ENCODE measurements around the gene AHNAK2. TPM values are rescaled to one million over a fixed set of nuclear protein-coding genes. Genes with fewer than 3 reads are reported as not detected.

Gene AHNAK2
- total and polyA plus RNA-seq, 3 experiments from 2014 or later, result 0.04 TPM; not detected in 2

DNA sequence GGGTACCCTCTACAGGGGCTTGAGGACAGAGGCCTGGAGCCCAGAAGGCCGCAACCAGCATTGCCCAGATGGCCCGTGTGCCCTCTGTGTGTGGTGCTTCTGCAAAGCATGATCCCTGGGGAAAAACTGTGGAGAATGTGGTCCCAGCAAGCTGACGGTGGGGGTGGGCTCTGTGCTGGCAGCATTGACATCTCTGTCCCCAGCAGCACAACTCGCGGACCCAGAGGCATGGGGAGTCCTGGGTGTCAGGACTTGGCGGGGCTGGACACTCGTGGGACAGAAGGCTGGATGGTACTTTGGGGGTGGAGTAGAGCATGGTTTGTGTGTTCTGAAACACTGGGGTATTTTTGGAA lies 11.8 kb upstream of the AHNAK2 start:
- POLR2A ChIA-PET, result no interaction called here
- Mint-ChIP-seq H3K27ac (peak overlapping the region in 2 of 8 donors; percentile 14 to 66), H3K9me3 (no peaks in the 10 kb centered on the region), H3K27me3 (peaks cover 1 to 3% of the 10 kb centered on the region in 2 donors), H3K4me1 (peaks cover 0 to 3% (median 3%) of the 10 kb centered on the region in 3 donors), H3K4me3 (no peak overlapping the region), H3K36me3 (no peaks in the 10 kb centered on the region)
- H3K27me3 ChIP-seq (ENCODE audit: insufficient read depth, low read length, poor library complexity, severe bottlenecking), result peaks cover 6% of the 10 kb centered on the region
- no peak overlapping the region for H3K27ac ChIP-seq (ENCODE audit: low read depth, low read length)
- H3K36me3 ChIP-seq (ENCODE audit: insufficient read depth, low read length), result no peaks in the 10 kb centered on the region
- no peak overlapping the region for H3K4me3 ChIP-seq (ENCODE audit: low read length)
- DNase-seq, result no peak
- H3K4me1 ChIP-seq (ENCODE audit: insufficient read depth, low read length), result peaks cover 6% of the 10 kb centered on the region
- no peaks in the 10 kb centered on the region for H3K9me3 ChIP-seq (ENCODE audit: low read length)
- CTCF ChIA-PET, result interaction anchor here (1.0 to 1.5 kb wide), 2 partner anchors 9 to 55 kb away, joined by 5 to 8 read pairs; no protein-coding TSS in a partner anchor

DNA sequence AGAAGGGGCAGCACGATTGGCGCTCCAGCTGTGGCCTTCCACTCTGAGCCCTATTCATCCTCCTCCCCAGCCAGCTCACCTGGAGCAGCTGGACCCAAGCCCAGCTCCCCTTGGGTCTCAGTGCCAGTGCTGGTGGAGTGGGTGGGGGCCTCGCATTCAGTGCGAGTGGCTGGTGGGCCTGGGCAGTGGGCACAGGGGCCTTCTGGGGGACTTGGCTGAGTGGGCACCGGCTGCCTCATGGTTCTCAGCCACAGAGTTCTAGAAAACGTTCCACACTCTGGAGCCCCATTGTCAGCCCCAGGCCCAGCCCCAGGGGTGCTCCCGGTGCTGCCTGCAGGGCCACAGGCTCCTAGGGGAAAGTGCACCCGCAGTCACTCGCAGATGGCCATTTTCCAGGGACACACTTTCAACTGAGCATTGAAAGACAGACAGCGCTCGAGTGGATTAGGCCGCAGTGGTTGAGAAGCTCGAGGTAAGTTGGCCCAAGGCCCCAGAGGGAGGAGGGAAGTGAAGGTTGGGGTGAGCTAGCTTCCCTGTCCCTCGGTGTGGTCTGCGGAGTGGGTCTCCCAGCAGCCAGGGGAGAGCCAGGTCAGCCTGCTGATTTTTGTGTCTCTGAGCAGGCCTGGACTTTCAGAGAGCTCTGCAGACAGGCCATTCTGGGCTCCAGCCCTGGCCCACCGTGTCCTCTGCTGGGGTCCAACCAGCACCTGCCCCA lies 11.2 kb upstream of the AHNAK2 start:
- H3K4me1 Mint-ChIP-seq, result peaks cover 0 to 5% (median 4%) of the 10 kb centered on the region in 3 donors
- Histone ChIP-seq H3K36me3 (ENCODE audit: insufficient read depth, low read length) (no peaks in the 10 kb centered on the region), H3K9me3 (ENCODE audit: low read length) (no peaks in the 10 kb centered on the region), H3K27me3 (ENCODE audit: insufficient read depth, low read length, poor library complexity, severe bottlenecking) (peaks cover 6% of the 10 kb centered on the region), H3K4me3 (ENCODE audit: low read length) (no peak overlapping the region), H3K27ac (ENCODE audit: low read depth, low read length) (no peak overlapping the region), H3K4me1 (ENCODE audit: insufficient read depth, low read length) (peaks cover 6% of the 10 kb centered on the region)
- no peaks in the 10 kb centered on the region for H3K9me3 Mint-ChIP-seq
- no peak for DNase-seq
- ChIA-PET CTCF (interaction anchor here (1.0 to 1.5 kb wide), 3 partner anchors 8 to 56 kb away, joined by 3 to 8 read pairs (median 5); no protein-coding TSS in a partner anchor), POLR2A (no interaction called here)
- H3K36me3 Mint-ChIP-seq, result no peaks in the 10 kb centered on the region
- peaks cover 1 to 3% of the 10 kb centered on the region in 2 donors for H3K27me3 Mint-ChIP-seq
- no peak overlapping the region for H3K27ac Mint-ChIP-seq
- H3K4me3 Mint-ChIP-seq, result no peak overlapping the region

DNA sequence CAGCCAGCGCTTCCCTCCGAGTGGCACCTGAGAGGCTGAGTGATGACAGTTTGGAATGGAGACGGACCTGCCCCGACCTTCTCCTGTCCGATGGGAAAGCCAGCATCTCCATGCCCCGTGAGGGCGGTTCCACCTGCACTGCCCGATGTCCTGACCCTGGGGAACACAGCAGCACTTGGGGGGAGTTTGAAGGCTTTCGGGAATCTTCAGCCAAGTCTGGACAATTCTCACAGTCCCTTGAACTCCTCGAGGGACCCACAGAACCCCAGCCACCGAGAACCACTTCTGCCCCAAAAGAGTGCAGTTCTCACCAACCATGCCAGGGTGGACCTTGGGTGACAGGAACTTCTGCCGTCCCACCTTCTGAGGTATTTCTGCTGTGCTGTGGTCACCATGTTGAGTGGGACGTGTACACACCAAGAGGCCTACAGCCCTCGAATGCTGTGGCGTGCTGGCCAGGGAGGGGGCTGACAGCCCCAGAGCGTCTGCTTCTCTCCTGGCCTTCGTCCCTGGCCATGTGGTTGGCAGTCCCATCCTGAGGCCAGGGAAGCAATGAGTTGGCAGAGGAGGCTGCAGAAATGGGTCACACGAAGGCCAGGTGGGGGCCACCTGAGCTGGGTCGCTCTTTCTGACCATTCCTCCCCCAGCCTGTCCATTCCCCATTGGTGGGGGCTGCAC lies 8.5 kb upstream of the AHNAK2 start:
- peak overlapping the region; percentile 19 to 95 (median 60) for H3K27ac Mint-ChIP-seq
- no peaks in the 10 kb centered on the region for H3K9me3 Mint-ChIP-seq
- peaks cover 0 to 7% (median 5%) of the 10 kb centered on the region in 3 donors for H3K4me1 Mint-ChIP-seq
- no peaks in the 10 kb centered on the region for H3K36me3 ChIP-seq (ENCODE audit: insufficient read depth, low read length)
- ChIA-PET POLR2A (no interaction called here), CTCF (no interaction called here)
- peaks cover 6% of the 10 kb centered on the region for H3K4me1 ChIP-seq (ENCODE audit: insufficient read depth, low read length)
- peak overlapping the region; percentile 40 to 81 (median 65) for H3K4me3 Mint-ChIP-seq
- peaks cover 6% of the 10 kb centered on the region for H3K27me3 ChIP-seq (ENCODE audit: insufficient read depth, low read length, poor library complexity, severe bottlenecking)
- no peaks in the 10 kb centered on the region for H3K9me3 ChIP-seq (ENCODE audit: low read length)
- no peak for DNase-seq
- peaks cover 1 to 3% of the 10 kb centered on the region in 2 donors for H3K27me3 Mint-ChIP-seq
- no peaks in the 10 kb centered on the region for H3K36me3 Mint-ChIP-seq
- H3K4me3 ChIP-seq (ENCODE audit: low read length), result no peak overlapping the region
- no peak overlapping the region for H3K27ac ChIP-seq (ENCODE audit: low read depth, low read length)

DNA sequence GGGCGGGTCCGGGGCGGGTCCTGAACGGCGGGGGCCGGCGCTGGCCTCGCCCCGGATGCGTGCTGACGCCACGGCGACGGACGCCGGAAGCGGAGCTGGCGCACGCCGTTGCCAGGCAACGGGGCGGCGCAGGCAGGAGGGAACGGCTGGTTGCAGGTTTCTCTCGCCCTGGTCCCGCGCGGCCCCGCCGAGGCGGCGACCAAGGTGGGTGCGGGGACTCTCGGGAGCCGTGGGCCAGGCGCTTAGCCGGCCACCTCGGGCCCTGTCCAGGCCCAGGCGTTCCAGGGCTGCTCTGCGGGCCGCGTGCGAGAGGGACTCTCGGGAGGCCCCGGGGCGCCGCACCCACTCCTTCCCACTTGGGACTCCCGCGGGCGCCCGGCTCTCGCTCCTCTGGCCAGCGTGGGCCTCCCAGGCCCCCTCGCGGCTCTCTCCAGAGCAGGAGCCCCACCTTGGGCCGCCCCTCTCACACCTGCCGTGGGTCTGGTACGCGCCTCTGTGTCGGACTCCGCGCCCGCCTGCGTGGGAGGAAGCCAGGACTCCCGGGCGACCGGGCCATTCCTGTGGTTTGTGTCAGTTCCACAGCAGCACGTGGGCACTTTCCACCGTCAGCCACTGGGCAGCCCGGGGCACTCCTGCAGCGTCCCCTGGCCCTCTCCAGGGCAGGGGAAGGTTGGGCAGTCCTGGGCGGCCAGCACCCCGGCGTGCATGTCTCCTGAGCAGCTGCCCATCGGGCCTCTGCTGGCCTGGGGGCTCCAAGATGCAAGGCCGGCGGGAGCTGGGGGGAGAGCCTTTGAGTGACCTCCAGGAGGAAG lies 7.7 kb upstream of the AHNAK2 start, which contains the start of gene CLBA1:
TSS of gene CLBA1 (plus strand) at position 114 of the 812 bp plus-strand sequence. CDS start at position 758, 644 bp downstream.
- peaks cover 0 to 7% (median 5%) of the 10 kb centered on the region in 3 donors for H3K4me1 Mint-ChIP-seq
- peaks cover 6% of the 10 kb centered on the region for H3K27me3 ChIP-seq (ENCODE audit: insufficient read depth, low read length, poor library complexity, severe bottlenecking)
- H3K4me1 ChIP-seq (ENCODE audit: insufficient read depth, low read length), result peaks cover 6% of the 10 kb centered on the region
- CTCF ChIA-PET, result interaction anchor here (1.1 to 3.7 kb wide), 4 partner anchors 12 to 101 kb away, joined by 3 to 37 read pairs (median 6); no protein-coding TSS in a partner anchor
- no peaks in the 10 kb centered on the region for H3K9me3 ChIP-seq (ENCODE audit: low read length)
- peak within 1 kb of the TSS; percentile 50 for H3K4me3 ChIP-seq (ENCODE audit: low read length)
- POLR2A ChIA-PET, result interaction anchor here (0.6 to 1.2 kb wide), 5 partner anchors 34 to 159 kb away, joined by 3 to 20 read pairs (median 4); partner anchors contain the start of gene CDCA4
- H3K27me3 Mint-ChIP-seq, result peaks cover 1 to 3% of the 10 kb centered on the region in 2 donors
- no peaks in the 10 kb centered on the region for H3K36me3 Mint-ChIP-seq
- H3K27ac ChIP-seq (ENCODE audit: low read depth, low read length), result peak within 1 kb of the TSS; percentile 78
- peak; percentile 85 to 92 (median 89) for DNase-seq
- peak within 1 kb of the TSS; percentile 60 to 94 (median 76) for H3K4me3 Mint-ChIP-seq
- no peaks in the 10 kb centered on the region for H3K9me3 Mint-ChIP-seq
- no peaks in the 10 kb centered on the region for H3K36me3 ChIP-seq (ENCODE audit: insufficient read depth, low read length)
- peak within 1 kb of the TSS; percentile 34 to 93 (median 80) for H3K27ac Mint-ChIP-seq

DNA sequence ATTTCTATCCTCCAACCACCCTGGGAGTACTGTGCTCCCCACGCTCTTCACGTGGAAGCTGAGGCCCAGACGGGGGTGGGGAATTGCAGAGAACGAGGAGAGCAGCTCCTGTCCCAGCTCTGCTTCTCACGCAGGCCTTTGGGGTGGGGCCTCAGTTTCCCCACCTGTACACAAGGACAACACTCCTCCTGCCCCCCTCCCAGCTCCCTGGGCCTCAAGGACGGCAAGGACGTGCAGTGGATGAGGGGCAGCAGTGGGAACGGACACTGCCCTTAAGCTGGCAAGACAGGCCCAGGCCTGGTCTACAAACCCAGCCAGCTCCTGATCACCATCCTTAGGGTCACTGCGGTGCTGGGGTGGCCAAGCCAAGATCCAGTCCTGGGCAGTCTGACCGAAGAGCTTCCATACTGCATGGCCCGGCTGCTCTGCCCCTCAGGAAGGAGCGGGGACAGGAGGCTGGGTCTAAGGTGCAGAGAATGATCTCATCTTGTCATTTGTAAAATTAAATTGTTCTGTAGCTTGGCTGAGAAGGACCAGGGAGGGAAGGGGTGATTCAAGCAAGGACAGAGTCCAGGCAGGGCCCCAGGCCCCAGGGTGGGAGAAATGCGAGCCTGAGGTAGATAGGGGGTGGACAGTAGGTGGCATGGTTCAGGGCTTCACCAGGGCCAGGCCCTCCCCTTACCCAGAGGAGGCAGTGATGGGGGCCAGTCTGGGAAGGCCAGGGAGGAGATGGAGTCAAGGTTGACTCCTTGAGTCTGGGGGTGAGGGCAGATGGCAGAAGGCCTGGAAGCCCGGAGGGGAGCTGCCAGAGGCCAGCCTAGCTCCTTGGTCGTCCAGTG lies 6.1 kb upstream of the AHNAK2 start:
- Mint-ChIP-seq H3K9me3 (no peaks in the 10 kb centered on the region), H3K4me1 (peaks cover 0 to 8% (median 5%) of the 10 kb centered on the region in 3 donors), H3K27me3 (peaks cover 6 to 10% of the 10 kb centered on the region in 2 donors), H3K4me3 (peak overlapping the region; percentile 60 to 94 (median 71)), H3K27ac (peak overlapping the region; percentile 44 to 93 (median 80)), H3K36me3 (no peaks in the 10 kb centered on the region)
- DNase-seq, result no peak
- no peaks in the 10 kb centered on the region for H3K9me3 ChIP-seq (ENCODE audit: low read length)
- no peak overlapping the region for H3K4me3 ChIP-seq (ENCODE audit: low read length)
- H3K36me3 ChIP-seq (ENCODE audit: insufficient read depth, low read length), result no peaks in the 10 kb centered on the region
- H3K27ac ChIP-seq (ENCODE audit: low read depth, low read length), result no peak overlapping the region
- H3K4me1 ChIP-seq (ENCODE audit: insufficient read depth, low read length), result peaks cover 6% of the 10 kb centered on the region
- POLR2A ChIA-PET, result interaction anchor here (0.6 to 0.9 kb wide), 2 partner anchors 78 to 184 kb away, joined by 3 to 5 read pairs; partner anchors contain the start of gene ZBTB42
- CTCF ChIA-PET, result interaction anchor here (0.7 to 3.7 kb wide), 6 partner anchors 8 to 106 kb away, joined by 3 to 37 read pairs (median 4); no protein-coding TSS in a partner anchor
- peaks cover 6% of the 10 kb centered on the region for H3K27me3 ChIP-seq (ENCODE audit: insufficient read depth, low read length, poor library complexity, severe bottlenecking)

DNA sequence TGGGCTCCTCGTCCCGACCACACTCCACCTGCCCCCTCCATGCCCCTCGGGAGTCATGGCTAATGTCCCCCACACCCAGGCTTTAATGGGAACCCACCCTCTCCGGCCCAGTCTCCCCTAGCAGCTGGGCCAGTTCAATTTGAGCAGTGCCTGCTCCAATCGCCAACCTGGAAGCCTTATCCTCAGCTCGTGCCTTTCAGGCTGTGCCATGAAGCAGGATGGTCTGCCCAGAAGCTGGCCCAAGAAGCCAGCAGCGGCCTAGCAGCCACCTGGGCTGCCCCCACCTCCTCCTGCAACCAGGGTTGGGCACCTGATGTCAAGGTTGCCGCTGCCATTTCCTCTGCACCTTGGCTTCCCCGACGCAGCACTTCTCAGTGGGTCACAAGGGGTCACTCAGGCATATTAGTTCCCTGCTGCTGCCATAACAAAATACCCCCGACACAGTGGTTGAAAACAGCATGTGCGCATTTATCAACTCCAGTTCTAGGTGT lies 5.1 kb upstream of the AHNAK2 start:
- no peaks in the 10 kb centered on the region for H3K9me3 ChIP-seq (ENCODE audit: low read length)
- peaks cover 0 to 17% (median 7%) of the 10 kb centered on the region in 3 donors for H3K4me1 Mint-ChIP-seq
- ChIA-PET POLR2A (no interaction called here), CTCF (interaction anchor here (1.3 to 3.7 kb wide), 2 partner anchors 62 to 107 kb away, joined by 4 to 37 read pairs; no protein-coding TSS in a partner anchor)
- peaks cover 6% of the 10 kb centered on the region for H3K27me3 ChIP-seq (ENCODE audit: insufficient read depth, low read length, poor library complexity, severe bottlenecking)
- no peaks in the 10 kb centered on the region for H3K36me3 Mint-ChIP-seq
- H3K27me3 Mint-ChIP-seq, result peaks cover 12 to 18% of the 10 kb centered on the region in 2 donors
- peak overlapping the region in 3 of 8 donors; percentile 31 to 77 (median 59) for H3K27ac Mint-ChIP-seq
- no peak overlapping the region for H3K27ac ChIP-seq (ENCODE audit: low read depth, low read length)
- DNase-seq, result no peak
- H3K36me3 ChIP-seq (ENCODE audit: insufficient read depth, low read length), result no peaks in the 10 kb centered on the region
- peak overlapping the region in 3 of 7 donors; percentile 2 to 11 (median 10) for H3K4me3 Mint-ChIP-seq
- no peaks in the 10 kb centered on the region for H3K9me3 Mint-ChIP-seq
- H3K4me3 ChIP-seq (ENCODE audit: low read length), result no peak overlapping the region
- H3K4me1 ChIP-seq (ENCODE audit: insufficient read depth, low read length), result peaks cover 6% of the 10 kb centered on the region
